ENCODE results near the gene ANO8.

DNA sequence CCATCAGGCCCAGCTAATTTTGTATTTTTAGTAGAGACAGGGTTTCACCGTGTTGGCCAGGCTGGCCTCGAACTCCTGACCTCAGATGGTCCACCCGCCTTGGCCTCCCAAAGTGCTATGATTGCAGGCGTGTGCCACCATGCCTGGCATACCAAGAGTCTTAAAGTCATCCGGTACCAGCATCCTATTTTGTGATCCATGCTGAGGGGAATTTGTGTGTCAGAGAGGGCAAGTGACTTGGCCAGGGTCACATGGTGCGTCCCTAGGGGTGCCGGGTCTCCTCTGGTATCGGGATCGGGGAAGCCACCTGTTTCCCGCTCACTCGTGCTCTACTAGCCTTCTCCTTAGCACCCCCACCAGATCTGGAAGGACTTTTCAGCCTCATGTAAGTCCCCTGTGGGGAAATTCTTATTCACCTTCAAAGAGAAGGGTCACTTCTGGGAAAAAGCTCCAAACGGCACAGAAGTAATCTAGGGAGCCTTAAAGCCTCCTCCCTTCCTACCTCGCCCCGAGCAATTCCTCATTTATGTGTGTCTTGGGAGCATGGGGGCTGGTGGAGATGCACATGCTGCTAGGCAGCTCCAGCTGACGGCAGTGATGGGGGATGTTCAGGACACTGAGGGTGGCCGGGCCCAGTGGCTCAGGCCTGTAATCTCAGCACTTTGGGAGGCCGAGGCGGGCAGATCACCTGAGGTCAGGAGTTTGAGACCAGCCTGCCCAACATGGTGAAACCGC, 59.0 kb downstream of the ANO8 start:
- TF ChIP-seq BRCA1 (CRISPR knock-in tag; IDR thresholded peaks at IDR 0.05) (no peak), ZNF333 (CRISPR knock-in tag; IDR thresholded peaks at IDR 0.05; ENCODE audit: borderline replicate concordance) (no peak)
